NCI-H2227 (cell line): ENCODE data around the gene SPTBN1.
A peak's percentile ranks its signal among the peaks of the same experiment; 100 is the strongest.

Experiments
- DNase-seq: peaks from one replicate; lab custom pipeline; 2025; ENCODE audit not compliant: unreplicated experiment; lab: John Stamatoyannopoulos, UW

The SPTBN1 gene

GRCh38 chr2:54646170-54646927 lies 190.2 kb downstream of the SPTBN1 start:
- no peak for DNase-seq

GRCh38 chr2:54648256-54648655 lies 192.1 kb downstream of the SPTBN1 start:
- DNase-seq, result no peak

- no peak for DNase-seq
These were observed 193.1 kb downstream of the SPTBN1 start for GRCh38 chr2:54649191-54649590.

GRCh38 chr2:54649633-54650032 lies 193.5 kb downstream of the SPTBN1 start:
- no peak for DNase-seq

- no peak for DNase-seq
These were observed 194.5 kb downstream of the SPTBN1 start for GRCh38 chr2:54650612-54651011.

GRCh38 chr2:54651291-54651690 lies 195.2 kb downstream of the SPTBN1 start:
- no peak for DNase-seq

GRCh38 chr2:54652540-54652939 lies 196.4 kb downstream of the SPTBN1 start:
- no peak for DNase-seq

- no peak for DNase-seq
These were observed 197.6 kb downstream of the SPTBN1 start for GRCh38 chr2:54653572-54654204.

- DNase-seq, result no peak
These were observed 199.1 kb downstream of the SPTBN1 start for GRCh38 chr2:54655046-54655809.

- no peak for DNase-seq
These were observed 200.7 kb downstream of the SPTBN1 start for GRCh38 chr2:54656863-54657262.

GRCh38 chr2:54657664-54658083 lies 201.5 kb downstream of the SPTBN1 start:
- peak; percentile 43 for DNase-seq

GRCh38 chr2:54658564-54659071 lies 202.5 kb downstream of the SPTBN1 start:
- no peak for DNase-seq

- DNase-seq, result no peak
These were observed 203.4 kb downstream of the SPTBN1 start for GRCh38 chr2:54659527-54659926.

- no peak for DNase-seq
These were observed 204.6 kb downstream of the SPTBN1 start for GRCh38 chr2:54660752-54661151.

- DNase-seq, result no peak
These were observed 207.4 kb downstream of the SPTBN1 start for GRCh38 chr2:54663424-54664030.

GRCh38 chr2:54664238-54664786 lies 208.2 kb downstream of the SPTBN1 start:
- DNase-seq, result no peak

- DNase-seq, result peak; percentile 71
These were observed 209.3 kb downstream of the SPTBN1 start for GRCh38 chr2:54665436-54665856.

- no peak for DNase-seq
These were observed 210.1 kb downstream of the SPTBN1 start for GRCh38 chr2:54666131-54666633.

GRCh38 chr2:54666634-54667265 lies 210.6 kb downstream of the SPTBN1 start:
- DNase-seq, result no peak

- DNase-seq, result no peak
These were observed 211.1 kb downstream of the SPTBN1 start for GRCh38 chr2:54667266-54667639.
